GM18505 (cell line): Measurements from ENCODE around the gene MAP2K3.

Experiments
- ATAC-seq: cut with Tn5 transposase; IDR thresholded peaks from one replicate; pipeline ENCODE4 v1.9.1; 2021; ENCODE audit not compliant: unreplicated experiment
- POLR2A ChIP-seq: IDR thresholded peaks from 4 replicates; pipeline ENCODE4 v1.6.1; 2011; ENCODE audit warnings: borderline replicate concordance; ENCODE audit not compliant: insufficient read depth, insufficient read length; ENCODE audit errors: extremely low read depth

MAP2K3 gene

DNA sequence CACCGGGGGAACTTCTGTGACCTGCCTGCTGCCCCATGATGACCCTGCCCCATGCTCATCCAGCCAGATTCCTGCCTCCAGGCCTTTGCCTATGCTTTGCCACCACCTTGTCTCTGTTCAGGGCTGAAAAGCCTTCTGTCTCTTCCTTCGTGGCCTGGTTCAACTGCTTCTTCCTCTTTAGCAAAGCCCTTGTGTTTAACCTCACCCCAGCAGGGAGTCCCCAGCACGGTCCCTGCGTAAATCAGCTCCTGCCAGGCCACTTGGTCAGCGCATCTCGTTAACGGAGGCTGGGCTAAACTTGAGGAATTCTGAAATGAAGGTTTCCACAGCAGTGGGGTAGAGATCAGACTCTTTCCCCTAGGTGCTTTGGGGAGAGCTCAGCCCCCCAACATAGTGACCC, 75.5 kb downstream of the MAP2K3 start:
- ATAC-seq: no peak
- no peak for TF ChIP-seq POLR2A

DNA sequence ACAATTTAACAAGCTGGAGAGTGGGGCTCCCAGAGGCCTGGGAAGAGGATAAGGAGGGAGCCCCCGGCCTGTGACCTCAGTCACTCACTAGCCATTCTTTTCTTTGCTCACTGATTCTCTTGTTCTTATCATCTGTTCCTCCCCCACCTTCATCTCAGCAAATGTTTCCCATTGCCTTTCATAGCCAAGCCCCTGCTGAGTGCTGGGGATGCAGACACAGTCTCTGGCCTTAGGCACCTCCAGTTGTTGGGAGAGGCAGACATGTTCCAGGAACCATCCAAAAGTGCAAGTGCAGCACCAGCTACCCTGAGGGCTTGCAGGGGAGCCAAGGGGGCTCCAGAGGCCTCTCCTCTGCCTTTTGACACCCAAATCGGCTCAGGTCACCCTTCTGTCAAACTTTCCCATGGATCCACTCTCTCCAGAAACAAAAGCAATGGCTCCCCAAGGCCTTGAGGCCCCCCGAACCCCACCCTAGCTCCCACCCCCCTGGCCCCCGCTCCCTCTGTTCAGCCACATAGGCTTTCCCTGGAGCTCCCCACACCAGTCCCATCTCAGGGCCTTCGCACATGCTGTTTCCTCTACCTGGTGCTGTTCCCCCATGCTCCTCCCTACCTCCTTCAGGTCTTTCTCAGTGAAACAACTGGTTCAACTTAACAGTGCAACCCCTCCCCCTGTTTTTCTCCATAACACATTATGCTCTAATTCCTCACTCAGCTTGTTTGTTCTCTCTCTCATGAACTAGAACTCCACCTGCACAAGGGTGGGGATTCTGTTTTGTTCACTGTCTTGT, 76.7 kb downstream of the MAP2K3 start:
- no peak for TF ChIP-seq POLR2A
- ATAC-seq: no peak

GRCh38 chr17:21362331-21362931, 77.9 kb downstream of the MAP2K3 start:
- ATAC-seq: no peak
- no peak for TF ChIP-seq POLR2A

DNA sequence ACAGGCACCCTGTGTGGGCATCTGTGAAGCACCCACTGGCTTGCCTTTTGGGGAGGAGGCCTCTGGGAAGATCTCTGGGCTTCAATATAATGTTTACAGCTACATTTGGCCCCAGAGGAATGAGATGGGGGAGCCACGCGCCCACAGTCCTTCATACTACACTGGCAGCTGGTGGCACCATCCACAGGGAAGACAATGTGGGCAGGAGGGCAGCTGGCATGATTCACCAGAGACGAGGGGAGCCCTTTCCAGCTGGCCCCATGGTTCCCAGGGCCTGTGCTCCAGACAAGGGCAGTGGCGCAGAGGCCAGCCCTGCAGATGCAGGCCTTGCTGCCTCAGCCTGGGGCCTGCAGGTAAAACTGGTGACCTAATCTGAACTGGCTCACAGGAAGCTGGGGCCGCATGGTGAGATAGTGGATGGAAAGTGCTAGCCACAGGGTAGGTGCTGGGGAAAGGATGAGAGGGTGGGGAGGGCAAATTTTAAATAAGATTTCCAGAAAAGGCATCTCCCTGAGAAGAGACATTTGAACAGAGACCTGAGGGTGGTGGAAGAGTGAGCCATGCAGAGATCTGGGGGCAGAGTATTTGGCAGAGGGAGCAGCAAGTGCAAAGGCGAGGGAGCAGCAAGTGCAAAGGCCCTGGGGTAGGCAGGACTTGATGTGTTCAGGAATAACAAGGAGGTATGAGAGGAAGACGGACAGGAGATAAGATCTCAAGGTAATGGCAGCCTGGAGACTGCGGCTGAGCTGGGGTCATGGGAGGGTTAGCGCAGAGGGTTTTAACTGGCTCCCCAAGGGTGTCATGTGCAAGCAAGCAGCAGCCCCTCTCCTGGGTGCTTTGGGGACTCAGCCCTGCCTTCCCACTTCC, 79.5 kb downstream of the MAP2K3 start:
- TF ChIP-seq POLR2A: no peak
- no peak for ATAC-seq
